Measurements from ENCODE around the gene WNT11. TPM values are rescaled to one million over a fixed set of nuclear protein-coding genes. Genes with fewer than 3 reads are reported as not detected.
A peak's percentile ranks its signal among the peaks of the same experiment; 100 is the strongest.

WNT11 gene
- total RNA-seq, 1 experiment from 2014 or later = not detected

DNA sequence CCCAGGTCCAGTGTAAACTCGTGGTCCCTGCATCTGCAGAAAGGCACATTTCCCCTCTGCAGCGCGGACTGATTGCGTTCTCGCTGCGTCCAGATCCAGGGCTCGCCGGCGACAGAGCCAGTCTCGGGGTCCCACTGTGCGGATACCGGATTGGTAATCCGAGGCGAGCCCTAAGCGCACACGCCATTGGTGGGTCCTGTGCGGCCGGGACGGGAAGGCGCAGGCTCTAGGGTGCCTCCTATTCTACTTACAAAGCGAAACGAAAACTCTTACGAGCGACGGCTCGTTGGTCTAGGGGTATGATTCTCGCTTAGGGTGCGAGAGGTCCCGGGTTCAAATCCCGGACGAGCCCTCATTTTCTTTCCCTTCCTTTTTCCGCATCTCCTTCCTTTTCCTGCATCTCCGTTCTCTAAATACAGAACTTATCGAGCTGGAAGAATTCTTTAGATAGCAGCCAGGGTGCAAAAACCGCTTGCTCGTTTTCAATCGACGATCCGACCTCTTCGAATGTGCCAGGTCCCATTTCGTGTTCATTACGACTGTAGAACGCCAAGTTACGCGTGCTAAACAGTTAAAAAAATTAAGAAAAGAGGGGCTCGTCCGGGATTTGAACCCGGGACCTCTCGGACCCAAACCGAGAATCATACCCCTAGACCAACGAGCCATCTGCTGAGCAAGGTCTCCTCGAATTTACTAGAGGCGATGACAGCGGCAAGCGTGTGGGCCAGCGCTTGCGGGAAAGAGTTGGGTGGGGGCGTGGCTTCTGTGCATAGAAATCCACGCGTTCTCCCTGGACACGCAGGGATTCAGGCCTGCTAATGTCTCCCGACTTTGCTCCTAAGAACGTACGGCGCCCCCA, 29.2 kb upstream of the WNT11 start:
- Histone ChIP-seq H3K56ac (ENCODE audit: insufficient read length, low read depth, low read length) (no peak overlapping the region), H2BK5ac (ENCODE audit: insufficient read length, low read length) (no peak overlapping the region), H3K4me2 (ENCODE audit: insufficient read depth, insufficient read length, low read length) (peak overlapping the region; percentile 79), H3K23me2 (ENCODE audit: insufficient read length, low read depth, low read length, poor library complexity, severe bottlenecking) (peaks cover 10% of the 10 kb centered on the region), H2AFZ (ENCODE audit: low read length) (no peak overlapping the region), H2BK120ac (ENCODE audit: low read depth, low read length, poor library complexity, severe bottlenecking) (no peak overlapping the region), H3K79me1 (ENCODE audit: insufficient read depth, low read depth, low read length, poor library complexity, severe bottlenecking) (no peaks in the 10 kb centered on the region), H3K4me1 (ENCODE audit: insufficient read depth, low read length) (no peaks in the 10 kb centered on the region), H2BK20ac (ENCODE audit: low read depth, low read length, poor library complexity, severe bottlenecking) (no peak overlapping the region), H3K9ac (ENCODE audit: extremely low read depth, insufficient read length, low read length) (peak overlapping the region; percentile 76), H4K20me1 (ENCODE audit: control insufficient read depth, insufficient read depth, insufficient read length) (no peaks in the 10 kb centered on the region), H3K27me3 (ENCODE audit: insufficient read depth, low read length) (no peaks in the 10 kb centered on the region), H3K9me3 (ENCODE audit: control insufficient read depth, low read depth, low read length) (no peaks in the 10 kb centered on the region), H2AK5ac (ENCODE audit: insufficient read length, low read length) (no peak overlapping the region), H3T11ph (ENCODE audit: low read length) (no peak overlapping the region), H2BK12ac (ENCODE audit: insufficient read length, low read depth, low read length) (no peak overlapping the region), H3K23ac (ENCODE audit: insufficient read length, low read depth, low read length) (no peak overlapping the region), H4K91ac (ENCODE audit: insufficient read length, low read depth, low read length) (no peak overlapping the region), H3K4ac (ENCODE audit: low read depth, low read length) (0 out of 2 replicates have a peak overlapping the region, but pooled peaks have one; percentile 37), H4K5ac (ENCODE audit: insufficient read length, low read depth, low read length) (no peak overlapping the region), H2BK15ac (ENCODE audit: low read depth, low read length) (no peak overlapping the region), H3K79me2 (ENCODE audit: insufficient read depth, low read length) (no peaks in the 10 kb centered on the region), H4K8ac (replicated peaks; ENCODE audit: insufficient read length, low read depth, low read length) (no peak overlapping the region), H3K27ac (ENCODE audit: insufficient read length, low read depth, low read length) (no peak overlapping the region), H3K14ac (ENCODE audit: insufficient read depth, low read length) (peak overlapping the region; percentile 87), H3K18ac (ENCODE audit: insufficient read length, low read depth, low read length) (peak overlapping the region; percentile 90)
- peak; percentile 96 for DNase-seq
- no CpG with 5 or more reads among the region's 65 CpGs for WGBS (ENCODE audit: extremely low coverage, insufficient read length, low lambda C conversion rate)
- peaks cover 6 to 7% of the 10 kb centered on the region in 2 experiments; a peak in 2 of 5 replicates for H3K9me3 Mint-ChIP-seq
- peaks cover 9 to 26% of the 10 kb centered on the region in 2 experiments; a peak in 3 of 4 replicates for H3K4me1 Mint-ChIP-seq
- H3K4me3 Mint-ChIP-seq = peak overlapping the region; percentile 100
- TF ChIP-seq, protein P1, sequence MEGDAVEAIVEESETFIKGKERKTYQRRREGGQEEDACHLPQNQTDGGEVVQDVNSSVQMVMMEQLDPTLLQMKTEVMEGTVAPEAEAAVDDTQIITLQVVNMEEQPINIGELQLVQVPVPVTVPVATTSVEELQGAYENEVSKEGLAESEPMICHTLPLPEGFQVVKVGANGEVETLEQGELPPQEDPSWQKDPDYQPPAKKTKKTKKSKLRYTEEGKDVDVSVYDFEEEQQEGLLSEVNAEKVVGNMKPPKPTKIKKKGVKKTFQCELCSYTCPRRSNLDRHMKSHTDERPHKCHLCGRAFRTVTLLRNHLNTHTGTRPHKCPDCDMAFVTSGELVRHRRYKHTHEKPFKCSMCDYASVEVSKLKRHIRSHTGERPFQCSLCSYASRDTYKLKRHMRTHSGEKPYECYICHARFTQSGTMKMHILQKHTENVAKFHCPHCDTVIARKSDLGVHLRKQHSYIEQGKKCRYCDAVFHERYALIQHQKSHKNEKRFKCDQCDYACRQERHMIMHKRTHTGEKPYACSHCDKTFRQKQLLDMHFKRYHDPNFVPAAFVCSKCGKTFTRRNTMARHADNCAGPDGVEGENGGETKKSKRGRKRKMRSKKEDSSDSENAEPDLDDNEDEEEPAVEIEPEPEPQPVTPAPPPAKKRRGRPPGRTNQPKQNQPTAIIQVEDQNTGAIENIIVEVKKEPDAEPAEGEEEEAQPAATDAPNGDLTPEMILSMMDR (conservative IDR thresholded peaks at IDR 0.05) = no peak
- peaks cover 24% of the 10 kb centered on the region for H3K27me3 Mint-ChIP-seq (ENCODE audit: low read depth)
- H3K27ac Mint-ChIP-seq = peak overlapping the region; percentile 94 to 99 (median 94); a peak in 6 of 7 replicates
- no peaks in the 10 kb centered on the region; a peak in 1 of 7 replicates for H3K36me3 Mint-ChIP-seq (ENCODE audit: insufficient read depth in 1 of 3, low read depth in 3 of 3)
